Endothelial cell of umbilical vein (primary cell): Measurements from ENCODE around the gene CD2BP2.
"Not testable (repeated sequence)": the region's sequence is repeated elsewhere in the genome, so short reads cannot be mapped to it uniquely, and the experiment has no call there.

Experiments used
- POLR2A ChIP-seq: IDR thresholded peaks from 2 replicates; pipeline ENCODE4 v1.6.1; 2012; ENCODE audit warnings: low read depth, mild to moderate bottlenecking, control low read depth, low read length
- POLR2AphosphoS5 ChIP-seq: IDR thresholded peaks from 2 replicates; pipeline ENCODE4 v1.6.1; 2012; ENCODE audit warnings: low read depth, mild to moderate bottlenecking, control low read depth, low read length, moderate library complexity; ENCODE audit not compliant: insufficient read depth
- TF ChIP-seq, protein P1 (sequence below), 2 donors: IDR thresholded peaks; 1 replicate in 1 of 2; 2 replicates in 1 of 2; pipeline ENCODE4 v1.5.1; 2011; ENCODE audit warnings: low read length in 2 of 2, mild to moderate bottlenecking in 2 of 2, moderate library complexity in 2 of 2, control low read depth in 1 of 2, inconsistent platforms in 1 of 2, low read depth in 1 of 2; ENCODE audit not compliant: insufficient read depth in 1 of 2; ENCODE audit errors: extremely low read depth in 1 of 2

DNA sequence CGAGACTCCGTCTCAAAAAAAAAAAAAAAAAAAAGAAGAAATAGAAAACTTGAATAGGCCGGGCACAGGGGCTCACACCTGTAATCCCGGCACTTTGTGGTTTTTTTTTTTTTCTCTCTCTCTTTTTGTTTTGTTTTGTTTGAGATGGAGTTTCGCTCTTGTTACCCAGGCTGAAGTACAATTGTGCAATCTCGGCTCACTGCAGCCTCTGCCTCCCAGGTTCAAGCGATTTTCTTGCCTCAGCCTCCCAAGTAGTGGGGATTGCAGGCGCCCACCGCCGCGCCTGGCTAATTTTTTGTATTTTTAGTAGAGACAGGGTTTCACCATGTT lies 11.7 kb downstream of the CD2BP2 start:
- TF ChIP-seq, protein P1, sequence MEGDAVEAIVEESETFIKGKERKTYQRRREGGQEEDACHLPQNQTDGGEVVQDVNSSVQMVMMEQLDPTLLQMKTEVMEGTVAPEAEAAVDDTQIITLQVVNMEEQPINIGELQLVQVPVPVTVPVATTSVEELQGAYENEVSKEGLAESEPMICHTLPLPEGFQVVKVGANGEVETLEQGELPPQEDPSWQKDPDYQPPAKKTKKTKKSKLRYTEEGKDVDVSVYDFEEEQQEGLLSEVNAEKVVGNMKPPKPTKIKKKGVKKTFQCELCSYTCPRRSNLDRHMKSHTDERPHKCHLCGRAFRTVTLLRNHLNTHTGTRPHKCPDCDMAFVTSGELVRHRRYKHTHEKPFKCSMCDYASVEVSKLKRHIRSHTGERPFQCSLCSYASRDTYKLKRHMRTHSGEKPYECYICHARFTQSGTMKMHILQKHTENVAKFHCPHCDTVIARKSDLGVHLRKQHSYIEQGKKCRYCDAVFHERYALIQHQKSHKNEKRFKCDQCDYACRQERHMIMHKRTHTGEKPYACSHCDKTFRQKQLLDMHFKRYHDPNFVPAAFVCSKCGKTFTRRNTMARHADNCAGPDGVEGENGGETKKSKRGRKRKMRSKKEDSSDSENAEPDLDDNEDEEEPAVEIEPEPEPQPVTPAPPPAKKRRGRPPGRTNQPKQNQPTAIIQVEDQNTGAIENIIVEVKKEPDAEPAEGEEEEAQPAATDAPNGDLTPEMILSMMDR (IDR thresholded peaks at IDR 0.05; ENCODE audit: extremely low read depth in 1 of 2, insufficient read depth in 1 of 2, low read depth in 1 of 2, low read length in 2 of 2) = not testable (repeated sequence)
- not testable (repeated sequence) for TF ChIP-seq POLR2A, POLR2AphosphoS5
